KMS-11 (cell line): ENCODE results near the gene SGCD.

Experiments
- H2AFZ ChIP-seq: fragments of 200-600 bp; sonication (generic); 2 replicates; pipeline ENCODE4 v1.6.1; 2016; ENCODE audit warnings: antibody characterized with exemption, mixed run types, low read depth
- H3K27ac ChIP-seq: fragments of 200-600 bp; sonication (generic); 2 replicates; pipeline ENCODE4 v1.6.1; 2016; ENCODE audit warnings: mild to moderate bottlenecking, mixed run types
- H3K27me3 ChIP-seq: fragments of 200-600 bp; sonication (generic); 2 replicates; pipeline ENCODE4 v1.6.1; 2017; ENCODE audit warnings: mild to moderate bottlenecking, low read depth, mixed run types, moderate library complexity; ENCODE audit not compliant: insufficient read depth
- H3K36me3 ChIP-seq: fragments of 200-600 bp; sonication (generic); 2 replicates; pipeline ENCODE4 v1.6.1; 2017; ENCODE audit warnings: mild to moderate bottlenecking, mixed run types; ENCODE audit not compliant: insufficient read depth
- H3K4me1 ChIP-seq: fragments of 200-600 bp; sonication (generic); 2 replicates; pipeline ENCODE4 v1.6.1; 2016; ENCODE audit warnings: mild to moderate bottlenecking, low read depth, mixed run types; ENCODE audit not compliant: poor library complexity, severe bottlenecking
- H3K4me2 ChIP-seq: fragments of 200-600 bp; sonication (generic); 2 replicates; pipeline ENCODE4 v1.7.0; 2016; ENCODE audit warnings: mild to moderate bottlenecking, mixed run types
- H3K4me3 ChIP-seq: fragments of 200-600 bp; sonication (generic); IDR thresholded peaks from 2 replicates; pipeline ENCODE4 v1.6.1; 2017; ENCODE audit warnings: low read depth, low read length, mixed read lengths; ENCODE audit not compliant: insufficient read depth
- H3K79me2 ChIP-seq: fragments of 200-600 bp; sonication (generic); 2 replicates; pipeline ENCODE4 v1.6.1; 2016; ENCODE audit warnings: low read depth, mixed run types; ENCODE audit not compliant: insufficient read depth
- H3K9ac ChIP-seq: fragments of 200-600 bp; sonication (generic); 2 replicates; pipeline ENCODE4 v1.6.1; 2016; ENCODE audit warnings: mild to moderate bottlenecking, mixed run types
- H4K20me1 ChIP-seq: fragments of 200-600 bp; sonication (generic); 2 replicates; pipeline ENCODE4 v1.6.1; 2016; ENCODE audit warnings: mild to moderate bottlenecking, mixed run types; ENCODE audit not compliant: insufficient read depth
- TF ChIP-seq, protein P1 (sequence below): fragments of 200-600 bp; sonication (generic); conservative IDR thresholded peaks from 2 replicates; pipeline ENCODE4 v1.6.1; 2017; ENCODE audit warnings: low read depth, mild to moderate bottlenecking, antibody characterized with exemption, low read length, moderate library complexity, mixed read lengths

Gene SGCD

DNA sequence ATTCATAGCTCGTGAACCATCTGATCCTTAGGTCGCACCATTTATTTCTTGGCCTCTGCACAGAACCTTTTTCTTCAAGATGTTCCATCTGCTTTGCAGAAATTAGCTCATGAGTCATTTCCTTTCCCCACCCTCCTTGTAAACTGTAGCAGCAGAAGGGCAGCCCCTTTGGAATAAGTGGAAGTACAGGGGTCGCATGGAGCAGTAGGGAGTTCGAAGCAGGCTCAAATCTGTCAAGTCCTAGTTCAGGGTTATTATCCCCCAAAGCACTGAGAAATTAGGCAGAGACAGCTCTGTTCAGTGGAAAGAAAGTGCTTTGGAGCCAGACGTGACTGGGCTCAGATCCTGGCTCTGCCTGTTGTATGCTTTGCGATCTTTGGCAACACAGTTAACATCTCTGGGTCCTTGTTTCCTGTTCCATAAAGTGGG is 84.2 kb downstream of the SGCD start:
- H3K4me2 ChIP-seq: no peak overlapping the region
- H3K9ac ChIP-seq: no peak overlapping the region
- H3K27ac ChIP-seq: no peak overlapping the region
- H3K36me3 ChIP-seq: no peaks in the 10 kb centered on the region
- no peaks in the 10 kb centered on the region for H3K27me3 ChIP-seq
- H3K4me3 ChIP-seq: no peak overlapping the region
- H4K20me1 ChIP-seq: no peaks in the 10 kb centered on the region
- H2AFZ ChIP-seq: no peak overlapping the region
- TF ChIP-seq, protein P1, sequence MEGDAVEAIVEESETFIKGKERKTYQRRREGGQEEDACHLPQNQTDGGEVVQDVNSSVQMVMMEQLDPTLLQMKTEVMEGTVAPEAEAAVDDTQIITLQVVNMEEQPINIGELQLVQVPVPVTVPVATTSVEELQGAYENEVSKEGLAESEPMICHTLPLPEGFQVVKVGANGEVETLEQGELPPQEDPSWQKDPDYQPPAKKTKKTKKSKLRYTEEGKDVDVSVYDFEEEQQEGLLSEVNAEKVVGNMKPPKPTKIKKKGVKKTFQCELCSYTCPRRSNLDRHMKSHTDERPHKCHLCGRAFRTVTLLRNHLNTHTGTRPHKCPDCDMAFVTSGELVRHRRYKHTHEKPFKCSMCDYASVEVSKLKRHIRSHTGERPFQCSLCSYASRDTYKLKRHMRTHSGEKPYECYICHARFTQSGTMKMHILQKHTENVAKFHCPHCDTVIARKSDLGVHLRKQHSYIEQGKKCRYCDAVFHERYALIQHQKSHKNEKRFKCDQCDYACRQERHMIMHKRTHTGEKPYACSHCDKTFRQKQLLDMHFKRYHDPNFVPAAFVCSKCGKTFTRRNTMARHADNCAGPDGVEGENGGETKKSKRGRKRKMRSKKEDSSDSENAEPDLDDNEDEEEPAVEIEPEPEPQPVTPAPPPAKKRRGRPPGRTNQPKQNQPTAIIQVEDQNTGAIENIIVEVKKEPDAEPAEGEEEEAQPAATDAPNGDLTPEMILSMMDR: no peak
- no peaks in the 10 kb centered on the region for H3K79me2 ChIP-seq
- no peaks in the 10 kb centered on the region for H3K4me1 ChIP-seq

- Histone ChIP-seq H4K20me1 (no peaks in the 10 kb centered on the region), H3K4me1 (no peaks in the 10 kb centered on the region), H3K36me3 (no peaks in the 10 kb centered on the region), H2AFZ (no peak overlapping the region), H3K27me3 (no peaks in the 10 kb centered on the region), H3K79me2 (no peaks in the 10 kb centered on the region), H3K4me2 (no peak overlapping the region), H3K27ac (no peak overlapping the region), H3K4me3 (no peak overlapping the region), H3K9ac (no peak overlapping the region)
- TF ChIP-seq, protein P1: no peak
Observed at GRCh38 chr5:156411957-156412356, 85.0 kb downstream of the SGCD start.

DNA sequence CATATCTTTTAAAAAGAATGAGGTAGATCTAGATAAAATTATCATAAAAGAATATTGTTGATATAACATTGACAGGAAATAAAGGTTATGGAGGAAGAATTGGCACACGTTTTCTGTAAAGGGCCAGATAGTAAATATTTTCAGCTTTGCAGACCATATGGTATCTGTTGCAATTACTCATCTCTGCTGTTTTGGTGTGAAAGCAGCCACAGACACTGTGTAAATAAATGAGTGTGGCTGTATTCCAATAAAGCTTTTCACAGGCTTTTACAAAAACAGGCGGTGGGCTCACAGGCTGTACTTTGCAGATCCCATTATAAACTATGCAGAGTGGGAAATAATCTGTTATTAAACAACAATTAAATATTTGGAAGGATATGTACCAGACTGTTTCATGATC is 87.4 kb downstream of the SGCD start:
- no peak overlapping the region for H3K9ac ChIP-seq
- H3K27ac ChIP-seq: no peak overlapping the region
- TF ChIP-seq, protein P1: no peak

DNA sequence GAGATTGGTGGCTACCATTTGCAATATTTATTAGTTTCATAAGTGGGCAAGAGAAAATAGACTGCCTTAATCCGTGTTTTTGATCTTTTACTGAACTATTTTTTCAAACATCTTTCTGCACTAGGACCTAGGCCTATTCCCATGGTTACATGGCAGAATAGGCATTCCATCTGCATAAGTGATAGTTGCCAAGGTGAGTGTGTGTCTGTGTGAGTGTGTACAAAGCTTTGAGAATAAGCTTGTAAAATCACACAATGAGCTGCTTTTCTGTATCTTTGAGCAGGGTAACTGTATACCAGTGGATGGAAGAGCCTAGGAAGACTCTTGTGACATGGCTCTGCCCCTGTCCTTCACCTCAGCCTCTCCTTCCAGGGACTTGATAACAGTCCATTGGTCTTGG is 92.7 kb downstream of the SGCD start:
- H3K4me3 ChIP-seq: no peak overlapping the region
- H3K9ac ChIP-seq: no peak overlapping the region
- H3K79me2 ChIP-seq: no peaks in the 10 kb centered on the region
- no peaks in the 10 kb centered on the region for H3K4me1 ChIP-seq
- H2AFZ ChIP-seq: no peak overlapping the region
- TF ChIP-seq, protein P1: no peak
- no peak overlapping the region for H3K27ac ChIP-seq
- H3K36me3 ChIP-seq: no peaks in the 10 kb centered on the region
- no peaks in the 10 kb centered on the region for H3K27me3 ChIP-seq
- H4K20me1 ChIP-seq: no peaks in the 10 kb centered on the region
- no peak overlapping the region for H3K4me2 ChIP-seq

More for the DNA sequence above, 87.4 kb downstream of the SGCD start:
- H2AFZ ChIP-seq: no peak overlapping the region
- H3K27me3 ChIP-seq: no peaks in the 10 kb centered on the region
- H3K79me2 ChIP-seq: no peaks in the 10 kb centered on the region
- H3K4me3 ChIP-seq: no peak overlapping the region
- no peaks in the 10 kb centered on the region for H4K20me1 ChIP-seq
- no peak overlapping the region for H3K4me2 ChIP-seq
- no peaks in the 10 kb centered on the region for H3K36me3 ChIP-seq
- H3K4me1 ChIP-seq: no peaks in the 10 kb centered on the region
